ENCODE data around the gene TMCO6.
A peak's percentile ranks its signal among the peaks of the same experiment; 100 is the strongest.
"Not testable (repeated sequence)": the region's sequence is repeated elsewhere in the genome, so short reads cannot be mapped to it uniquely, and the experiment has no call there.

Gene TMCO6

DNA sequence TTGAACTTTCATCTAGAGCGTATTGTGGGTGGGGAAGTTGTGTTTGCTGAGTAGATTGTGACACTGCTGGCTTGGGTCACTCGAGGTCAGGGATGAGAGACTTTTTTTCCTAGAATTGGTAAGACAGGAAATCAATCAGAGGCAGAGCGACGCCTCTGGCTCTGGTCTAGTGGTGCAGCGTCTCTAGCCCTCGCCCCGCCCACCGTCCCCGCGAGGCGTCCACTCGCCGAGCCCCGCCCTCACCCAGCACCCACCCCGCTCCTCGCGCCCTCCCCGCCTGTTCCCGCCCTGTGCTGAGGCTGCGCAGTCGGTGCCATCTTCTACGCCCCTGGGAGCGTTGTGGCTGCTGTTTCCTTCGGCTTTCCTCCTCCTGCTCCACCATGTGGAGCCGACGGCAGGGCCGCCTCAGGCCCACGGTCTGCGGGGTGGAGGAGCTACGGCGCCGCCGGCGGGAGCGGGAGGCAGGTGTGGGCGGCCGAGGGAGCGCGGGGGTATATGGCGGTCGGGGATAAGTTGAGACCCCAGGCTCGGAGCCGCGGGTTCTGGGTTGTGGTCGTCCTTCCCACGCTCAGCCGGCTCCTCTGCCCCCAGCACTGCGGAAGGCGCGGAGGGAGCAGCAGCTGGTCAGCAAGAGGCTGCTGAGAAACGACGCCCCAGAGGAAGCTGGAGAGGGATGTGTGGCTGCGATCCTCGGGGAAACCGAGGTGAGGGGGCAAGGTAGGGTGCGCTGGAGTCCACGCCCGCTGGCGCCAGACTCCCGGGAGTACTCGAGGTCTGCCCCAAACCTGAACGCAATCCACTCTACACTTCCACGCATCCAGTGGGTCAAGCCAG is at the start of gene TMCO6:
Gene TMCO6, plus strand, starts transcription at position 304 of the 834 bp plus-strand sequence. Its CDS starts 77 bp downstream, at position 381.
- DNase-seq = peak; percentile 91

GRCh38 chr5:140590861-140591260 is 48.4 kb upstream of the TMCO6 start:
- no peak for DNase-seq

DNA sequence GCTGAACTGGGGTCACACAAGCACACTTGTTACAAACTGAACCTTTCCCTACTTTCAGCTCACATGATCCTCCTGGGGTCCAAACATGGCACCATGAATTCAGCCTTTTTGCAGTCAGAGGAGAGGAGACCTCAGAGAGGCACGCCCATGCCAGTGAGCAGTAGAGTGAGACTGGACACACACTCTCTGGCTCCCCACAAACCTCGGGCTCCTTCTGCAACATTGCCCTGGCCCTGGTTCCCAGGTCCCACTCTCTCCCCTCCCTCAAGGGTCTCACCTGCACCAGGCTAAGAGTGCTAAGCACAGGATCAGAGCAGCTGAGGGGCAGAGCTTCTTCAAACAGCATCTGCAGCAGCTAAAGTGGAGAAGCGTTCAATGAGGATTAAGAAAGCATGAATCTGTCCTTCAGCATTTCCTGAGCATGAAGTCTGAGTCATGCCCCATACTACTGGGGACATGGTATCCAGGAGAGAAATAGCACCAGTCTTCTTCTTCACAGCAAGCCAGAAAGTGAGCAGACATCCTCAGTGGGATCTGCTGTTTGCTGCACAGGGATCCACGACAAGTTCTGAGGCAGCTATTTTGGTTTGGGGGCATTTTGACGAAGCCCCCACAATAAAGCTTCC is 47.4 kb upstream of the TMCO6 start:
- DNase-seq = no peak

GRCh38 chr5:140593070-140593469 is 46.2 kb upstream of the TMCO6 start:
- not testable (repeated sequence) for DNase-seq

- DNase-seq = no peak
Observed at GRCh38 chr5:140594169-140594568, 45.1 kb upstream of the TMCO6 start.

DNA sequence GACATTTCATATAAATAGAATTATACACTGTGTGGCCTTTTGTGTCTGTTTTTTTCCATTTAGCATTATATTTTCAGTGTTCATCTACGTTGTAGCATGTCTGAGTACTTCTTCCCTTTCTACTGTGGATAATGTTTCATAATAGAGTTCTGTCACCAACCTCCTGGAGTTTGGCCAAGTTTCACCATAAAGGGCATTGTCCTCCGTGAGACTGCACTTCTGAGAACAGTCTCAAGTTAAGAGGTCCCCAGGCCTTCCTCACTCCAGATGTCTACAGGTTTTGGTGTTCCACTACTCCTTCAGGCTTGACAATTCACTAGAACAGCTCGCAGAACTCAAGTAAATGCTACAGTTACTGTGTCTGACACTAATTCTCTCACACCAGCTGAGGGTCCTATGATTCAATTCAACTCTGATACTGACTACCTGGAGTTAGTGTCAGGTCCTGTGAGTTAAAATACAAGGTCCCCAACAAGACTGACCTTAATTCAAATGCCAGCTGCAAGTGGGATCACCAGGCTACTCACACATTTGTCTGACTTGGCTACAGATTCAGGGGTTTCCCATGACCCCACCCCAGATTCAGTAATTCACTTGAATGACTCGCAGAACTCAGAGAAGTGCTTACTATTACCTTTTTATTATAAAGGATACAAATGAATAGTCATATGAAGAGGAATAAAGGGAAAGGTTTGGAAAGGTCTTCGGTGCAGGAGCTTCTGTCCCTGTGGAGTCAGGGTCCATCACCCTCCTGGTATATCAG is 43.5 kb upstream of the TMCO6 start:
- DNase-seq = no peak

- DNase-seq = no peak
Observed at GRCh38 chr5:140596321-140596741, 42.9 kb upstream of the TMCO6 start.

DNA sequence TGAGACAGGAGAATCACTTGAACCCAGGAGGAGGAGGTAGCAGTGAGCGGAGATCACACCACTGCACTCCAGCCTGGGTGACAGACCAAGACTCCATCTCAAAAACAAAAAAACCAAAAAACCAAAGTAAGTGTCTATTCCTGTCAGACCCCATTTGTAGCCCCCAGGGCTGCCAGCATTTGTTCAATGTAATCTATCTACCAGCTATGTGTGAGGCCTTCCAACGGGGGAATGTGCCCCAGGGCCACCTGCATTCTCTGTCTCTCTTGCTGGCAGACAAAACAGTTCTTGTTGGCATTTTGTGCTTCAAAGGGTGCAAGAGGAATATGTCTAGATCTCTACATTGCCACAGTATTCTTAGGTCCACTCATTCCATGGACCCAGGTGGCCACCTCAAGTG is 40.4 kb upstream of the TMCO6 start:
- no peak for DNase-seq

GRCh38 chr5:140600096-140600495 is 39.2 kb upstream of the TMCO6 start:
- no peak for DNase-seq

DNA sequence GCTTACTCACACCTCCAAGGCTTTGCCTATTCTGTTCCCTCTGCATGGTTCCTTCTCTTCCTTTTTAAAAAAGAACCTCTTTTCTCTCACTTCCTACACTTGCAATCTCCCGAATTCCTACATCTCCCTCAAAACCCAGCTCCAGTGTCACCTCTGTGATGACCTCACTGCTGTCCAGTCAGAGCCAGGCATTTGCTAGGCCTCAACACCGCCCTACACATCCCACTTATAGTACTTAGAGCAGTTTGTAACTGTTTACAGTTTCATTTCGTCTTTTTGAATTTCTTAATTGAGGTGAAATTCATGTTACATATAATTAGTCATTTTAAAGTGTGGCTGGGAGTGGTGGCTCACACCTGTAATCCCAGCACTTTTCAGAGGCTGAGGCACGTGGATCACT is 37.1 kb upstream of the TMCO6 start:
- no peak for DNase-seq

DNA sequence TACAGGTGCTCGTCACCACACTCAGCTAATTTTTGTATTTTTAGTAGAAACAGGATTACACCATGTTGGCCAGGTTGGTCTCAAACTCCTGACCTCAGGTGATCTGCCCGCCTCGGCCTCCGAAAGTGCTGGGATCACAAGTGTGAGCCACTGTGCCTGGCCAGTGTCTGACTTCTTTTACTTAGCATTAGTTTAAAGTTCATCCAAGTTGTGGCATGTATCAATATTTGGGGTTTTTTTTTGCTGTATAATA is 35.9 kb upstream of the TMCO6 start:
- DNase-seq = not testable (repeated sequence)

- DNase-seq = no peak
Observed at GRCh38 chr5:140603734-140604133, 35.5 kb upstream of the TMCO6 start.

- DNase-seq = no peak
Observed at GRCh38 chr5:140605879-140606278, 33.4 kb upstream of the TMCO6 start.

DNA sequence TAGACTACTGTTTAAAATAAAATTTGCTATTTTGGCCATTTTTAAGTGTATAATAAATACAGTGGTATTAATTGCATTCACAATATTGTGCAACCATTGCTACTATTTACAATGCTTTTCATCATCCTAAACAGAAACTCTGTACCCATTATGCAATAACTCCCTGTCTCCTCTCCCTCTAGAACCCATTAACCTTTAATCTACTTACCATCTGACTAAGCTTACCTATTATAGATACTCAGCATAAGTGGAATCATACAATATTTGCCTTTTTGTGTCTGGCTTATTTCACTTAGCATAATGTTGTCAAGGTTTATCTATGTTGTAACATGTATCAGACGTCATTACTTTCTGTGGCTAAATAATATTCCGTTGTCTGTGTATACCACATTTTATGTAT is 32.2 kb upstream of the TMCO6 start:
- DNase-seq = no peak

DNA sequence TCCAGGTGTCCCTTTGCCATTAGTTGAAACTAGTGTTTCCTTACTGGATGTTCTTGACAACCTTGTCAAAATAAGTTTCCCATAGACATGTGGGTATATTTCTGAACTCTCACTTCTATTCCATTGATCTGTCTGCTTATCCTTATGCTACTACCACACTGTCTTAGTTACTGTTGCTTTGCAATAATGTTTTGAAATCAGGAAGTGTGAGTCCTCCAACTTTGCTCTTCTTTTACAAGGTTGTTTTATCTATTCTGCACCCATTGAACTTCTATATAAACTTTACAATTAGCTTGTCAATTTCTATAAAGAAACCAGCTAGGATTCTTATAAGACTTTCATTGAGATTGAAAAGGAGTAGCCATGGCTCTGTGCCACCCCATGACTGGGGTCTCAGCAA is 30.5 kb upstream of the TMCO6 start:
- DNase-seq = no peak

DNA sequence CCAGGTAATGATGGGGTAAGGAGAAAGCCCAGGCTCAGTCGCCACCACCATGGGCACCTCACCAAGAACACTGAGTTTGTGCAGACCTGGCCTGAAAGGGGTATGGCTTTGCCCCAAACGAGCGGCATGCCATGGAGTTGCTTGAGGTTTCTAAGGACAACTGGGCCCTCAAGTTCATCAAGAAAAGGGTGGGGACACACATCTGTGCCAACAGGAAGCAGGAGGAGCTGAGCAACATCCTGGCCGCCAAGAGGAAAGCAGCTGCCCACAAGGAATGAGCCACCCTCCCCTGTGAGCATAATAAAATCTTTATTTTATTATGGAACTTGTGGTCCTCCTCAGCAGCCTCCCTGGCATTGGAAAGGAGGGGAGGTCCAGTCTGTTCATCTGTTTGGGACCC is 30.1 kb upstream of the TMCO6 start:
- DNase-seq = no peak

DNA sequence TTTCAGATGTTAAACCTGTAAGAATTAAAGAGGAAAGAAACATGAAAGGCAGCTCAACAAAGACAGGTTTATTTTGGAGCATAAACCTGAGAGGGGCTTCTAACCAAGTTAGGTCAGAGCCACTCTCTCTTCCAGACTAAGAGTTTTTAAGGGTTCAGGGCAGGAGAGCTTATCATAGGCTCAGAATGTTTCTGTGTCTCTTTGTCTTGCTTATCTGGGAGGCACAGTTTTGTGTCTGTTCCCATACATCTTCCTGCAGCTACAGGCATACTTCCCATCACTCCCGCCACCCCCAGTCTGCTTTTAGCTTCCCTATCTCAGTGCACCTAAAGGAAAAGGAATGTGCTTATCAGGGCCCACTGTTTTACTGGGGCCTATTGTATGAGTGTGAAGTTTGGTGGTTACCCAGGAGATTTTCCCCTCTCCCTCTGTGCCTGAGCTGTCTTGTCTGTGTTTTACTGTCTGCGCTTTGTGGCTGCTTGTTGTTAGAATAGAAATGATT is 28.2 kb upstream of the TMCO6 start:
- DNase-seq = no peak

DNA sequence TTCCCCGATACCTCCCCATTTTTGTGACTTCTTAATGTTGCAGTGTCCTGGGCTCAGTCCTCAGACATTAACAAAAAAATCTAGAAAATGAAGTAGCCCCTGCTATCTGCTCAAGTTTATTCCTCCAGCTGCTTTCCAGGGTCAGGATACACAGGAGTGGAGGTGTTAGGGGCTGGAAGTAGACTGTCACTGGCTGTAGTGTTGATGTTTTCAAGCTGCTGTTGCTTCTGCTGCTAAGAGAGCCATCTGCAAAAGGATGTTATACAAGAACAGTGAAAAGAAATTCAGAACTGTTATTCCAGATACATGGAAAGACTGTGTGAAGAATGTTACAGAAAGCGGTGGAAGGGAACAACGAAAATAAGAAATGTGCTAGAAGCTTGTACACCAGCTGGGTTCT is 16.9 kb upstream of the TMCO6 start:
- no peak for DNase-seq

- not testable (repeated sequence) for DNase-seq
Observed at GRCh38 chr5:140623061-140623460, 16.2 kb upstream of the TMCO6 start.

DNA sequence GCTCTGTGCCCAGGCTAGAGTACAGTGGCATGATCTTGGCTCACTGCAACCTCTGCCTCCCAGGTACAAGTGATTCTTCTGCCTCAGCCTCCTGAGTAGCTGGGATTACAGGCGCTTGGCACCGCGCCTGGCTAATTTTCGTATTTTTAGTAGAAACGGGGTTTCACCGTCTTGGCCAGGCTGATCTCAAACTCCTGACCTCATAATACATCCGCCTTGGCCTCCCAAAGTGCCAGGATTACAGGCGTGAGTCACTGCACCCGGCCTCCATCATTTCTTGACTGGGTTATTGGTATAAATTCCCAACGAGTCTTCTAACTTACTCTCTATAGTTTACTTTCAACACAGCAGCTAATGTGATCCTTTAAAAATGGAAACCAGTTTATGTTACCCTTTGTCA is 14.4 kb upstream of the TMCO6 start:
- not testable (repeated sequence) for DNase-seq

DNA sequence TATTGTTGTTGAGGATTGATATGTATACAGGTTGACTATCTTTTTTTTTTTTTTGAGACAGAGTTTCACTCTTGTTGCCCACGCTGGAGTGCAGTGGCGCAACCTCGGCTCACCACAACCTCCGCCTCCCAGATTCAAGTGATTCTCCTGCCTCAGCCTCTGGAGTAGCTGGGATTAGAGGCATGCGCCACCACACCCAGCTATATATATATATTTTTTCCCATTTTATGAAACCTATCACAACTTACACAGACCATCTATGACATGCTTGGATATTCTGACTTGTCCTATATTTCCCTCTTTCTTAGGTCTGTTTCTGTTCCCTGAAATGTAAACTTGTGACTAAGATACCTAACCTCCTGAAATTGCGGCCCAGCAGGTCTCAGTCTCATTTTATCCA is 11.3 kb upstream of the TMCO6 start:
- no peak for DNase-seq

- DNase-seq = no peak
Observed at GRCh38 chr5:140628711-140629110, 10.5 kb upstream of the TMCO6 start.

GRCh38 chr5:140630292-140631035 is 8.8 kb upstream of the TMCO6 start:
- DNase-seq = no peak

Measured in NCI-H748 treated with DMSO at 0.1 percent for 48 hours (cell line).